ENCODE measurements around the gene NR1D1. TPM values are rescaled to one million over a fixed set of nuclear protein-coding genes. Genes with fewer than 3 reads are reported as not detected.

NR1D1 gene
- total RNA-seq, 2 experiments from 2014 or later, result 5.5 to 5.8 TPM

- CTCF ChIA-PET, result interaction anchor here (1.5 to 2.5 kb wide), 3 partner anchors 9 to 16 kb away, joined by 4 to 9 read pairs (median 6); no protein-coding TSS in a partner anchor
- Mint-ChIP-seq H3K4me1 (peaks cover 33% of the 10 kb centered on the region), H3K27me3 (peaks cover 42% of the 10 kb centered on the region), H3K36me3 (ENCODE audit: low read depth) (peaks cover 4% of the 10 kb centered on the region), H3K9me3 (no peaks in the 10 kb centered on the region), H3K4me3 (no peak overlapping the region), H3K27ac (no peak overlapping the region)
- POLR2A ChIA-PET, result no interaction called here
- no peak for DNase-seq
Measured at GRCh38 chr17:40059729-40060475, 40.5 kb downstream of the NR1D1 start.

GRCh38 chr17:40058865-40059264 is 41.5 kb downstream of the NR1D1 start:
- H3K9me3 Mint-ChIP-seq, result no peaks in the 10 kb centered on the region
- ChIA-PET CTCF (interaction anchor here (0.6 to 2.5 kb wide), 7 partner anchors 8 to 438 kb away, joined by 3 to 9 read pairs (median 4); no protein-coding TSS in a partner anchor), POLR2A (no interaction called here)
- H3K36me3 Mint-ChIP-seq (ENCODE audit: low read depth), result peaks cover 3% of the 10 kb centered on the region
- H3K27ac Mint-ChIP-seq, result no peak overlapping the region
- peaks cover 34% of the 10 kb centered on the region for H3K27me3 Mint-ChIP-seq
- no peak overlapping the region for H3K4me3 Mint-ChIP-seq
- peaks cover 28% of the 10 kb centered on the region for H3K4me1 Mint-ChIP-seq
- no peak for DNase-seq

- H3K9me3 Mint-ChIP-seq, result no peaks in the 10 kb centered on the region
- peaks cover 29% of the 10 kb centered on the region for H3K27me3 Mint-ChIP-seq
- DNase-seq, result no peak
- POLR2A ChIA-PET, result no interaction called here
- H3K27ac Mint-ChIP-seq, result no peak overlapping the region
- CTCF ChIA-PET, result interaction anchor here (0.6 to 2.5 kb wide), 6 partner anchors 8 to 438 kb away, joined by 3 to 9 read pairs (median 4); no protein-coding TSS in a partner anchor
- no peak overlapping the region for H3K4me3 Mint-ChIP-seq
- H3K36me3 Mint-ChIP-seq (ENCODE audit: low read depth), result peaks cover 3% of the 10 kb centered on the region
- peaks cover 27% of the 10 kb centered on the region for H3K4me1 Mint-ChIP-seq
Measured at GRCh38 chr17:40058186-40058784, 42.1 kb downstream of the NR1D1 start.

GRCh38 chr17:40056379-40057015 is 43.9 kb downstream of the NR1D1 start:
- Mint-ChIP-seq H3K4me3 (no peak overlapping the region), H3K27me3 (peaks cover 19% of the 10 kb centered on the region), H3K27ac (no peak overlapping the region), H3K36me3 (ENCODE audit: low read depth) (peaks cover 13% of the 10 kb centered on the region), H3K9me3 (no peaks in the 10 kb centered on the region), H3K4me1 (peaks cover 26% of the 10 kb centered on the region)
- ChIA-PET CTCF (interaction anchor here (1.2 to 2.9 kb wide), 3 partner anchors 9 to 19 kb away, joined by 3 to 12 read pairs (median 5); no protein-coding TSS in a partner anchor), POLR2A (no interaction called here)
- no peak for DNase-seq

Other genes with a start within 250 kb of the NR1D1 start
- gene IKZF3, start 236.3 kb downstream of the NR1D1 start, total RNA-seq, result 10 to 100 TPM; 33.1 to 39.8 TPM
- gene ZPBP2, start 232.4 kb downstream of the NR1D1 start, total RNA-seq, result not detected
- gene GSDMB, start 182.0 kb downstream of the NR1D1 start, total RNA-seq, result 10 to 100 TPM; 55.4 to 63.1 TPM
- 100 to 1,000 TPM; 152 TPM for gene ORMDL3, start 173.0 kb downstream of the NR1D1 start, total RNA-seq
- not detected for gene LRRC3C, start 172.9 kb downstream of the NR1D1 start, total RNA-seq
- gene GSDMA, start 137.6 kb downstream of the NR1D1 start, total RNA-seq, result 1 to 10 TPM in 1 of 2 experiments, under 1 TPM in 1; 0.89 to 1.5 TPM
- 10 to 100 TPM; 88.4 to 94.9 TPM for gene PSMD3, start 119.8 kb downstream of the NR1D1 start, total RNA-seq
- gene CSF3, start 85.1 kb downstream of the NR1D1 start, total RNA-seq, result not detected
- 100 to 1,000 TPM in 1 of 2 experiments, 10 to 100 TPM in 1; 92.1 to 102 TPM for gene MED24, start 46.2 kb downstream of the NR1D1 start, total RNA-seq
- gene THRA, start 37.6 kb downstream of the NR1D1 start, total RNA-seq, result 1 to 10 TPM; 8.6 to 9.1 TPM
- gene MSL1, start 21.4 kb upstream of the NR1D1 start, total RNA-seq, result 10 to 100 TPM; 95.4 to 97.1 TPM
- 10 to 100 TPM; 84.8 to 89.2 TPM for gene CASC3, start 39.9 kb upstream of the NR1D1 start, total RNA-seq
- gene RAPGEFL1, start 76.9 kb upstream of the NR1D1 start, total RNA-seq, result 1 to 10 TPM; 4.0 to 5.1 TPM
- gene WIPF2, start 118.7 kb upstream of the NR1D1 start, total RNA-seq, result 10 to 100 TPM; 23.7 to 26.7 TPM
- gene CDC6, start 187.3 kb upstream of the NR1D1 start, total RNA-seq, result 10 to 100 TPM; 81.1 to 98.8 TPM
- gene RARA, start 208.6 kb upstream of the NR1D1 start, total RNA-seq, result 10 to 100 TPM; 66.6 to 66.7 TPM